GM12878 (cell line): ENCODE results near the gene MICALL2. TPM values are rescaled to one million over a fixed set of nuclear protein-coding genes. Genes with fewer than 3 reads are reported as not detected.

Experiments used
- ATAC-seq: fragments of 200-7000 bp; cut with Tn5 transposase; 3 replicates; pipeline ENCODE4 v1.9.1; 2020; ENCODE audit warnings: mild to moderate bottlenecking, moderate library complexity
- BruUV-seq: library from RNA; stranded (reverse); fragments of 400-500 nt; replicated peaks from 2 replicates; lab custom pipeline; 2021; lab: Mats Ljungman, UMichigan
- CTCF ChIA-PET: fragments of 300-600 bp; sonication (Branson Sonifier 250); formaldehyde crosslinking; extraction: SDS; loops from one replicate; lab custom pipeline; 2021; ENCODE audit warnings: inconsistent platforms; lab: Yijun Ruan, JAX
- POLR2A ChIA-PET: fragments of 350-600 bp; formaldehyde crosslinking; extraction: SDS; loops from one replicate; lab custom pipeline; 2021; ENCODE audit warnings: inconsistent platforms; lab: Charles Lee
- RAD21 ChIA-PET: fragments of 300-600 bp; sonication (Branson Sonifier 250); formaldehyde crosslinking; loops from one replicate; lab custom pipeline; 2023; ENCODE audit warnings: antibody characterized with exemption; ENCODE audit not compliant: unreplicated experiment; lab: Charles Lee
- SMC1A ChIA-PET: fragments of 300-600 bp; sonication (Branson Sonifier 250); formaldehyde crosslinking; loops from one replicate; lab custom pipeline; 2023; ENCODE audit not compliant: unreplicated experiment, uncharacterized antibody; lab: Charles Lee
- DNase-seq: peaks from one replicate; pipeline ENCODE4 v3.0.0-alpha.2; 2011; ENCODE audit warnings: low read depth, low spot score
- FAIRE-seq: peaks from 3 replicates; lab custom pipeline; 2011; peaks lifted over from hg19 to GRCh38; lab: Jason Lieb, UNC
- H2AFZ ChIP-seq: 2 replicates; pipeline ENCODE4 v1.6.0; 2011; ENCODE audit warnings: low read depth, low read length, control low read depth; ENCODE audit not compliant: control insufficient read depth
- H3K27ac ChIP-seq: 2 replicates; pipeline ENCODE4 v1.5.1; 2011; ENCODE audit warnings: control low read depth; ENCODE audit not compliant: control insufficient read depth, insufficient read depth
- H3K27me3 ChIP-seq, 2 experiments: replicated peaks in 1 of 2; 2 replicates each; pipeline versions ENCODE4 v1.6.0 to v1.6.1; 2011; ENCODE audit warnings: low read length in 1 of 2; ENCODE audit not compliant: control insufficient read depth in 2 of 2, insufficient read depth in 2 of 2
- H3K36me3 ChIP-seq, 2 experiments: 2 replicates each; pipeline ENCODE4 v1.5.1; 2011; ENCODE audit warnings: low read length in 1 of 2; ENCODE audit not compliant: control insufficient read depth in 2 of 2, insufficient read depth in 2 of 2
- H3K4me1 ChIP-seq: 2 replicates; pipeline ENCODE4 v1.6.1; 2011; ENCODE audit warnings: mild to moderate bottlenecking, low read length, moderate library complexity, mixed read lengths; ENCODE audit not compliant: control insufficient read depth, insufficient read depth
- H3K4me2 ChIP-seq: 2 replicates; pipeline ENCODE4 v1.6.0; 2011; ENCODE audit warnings: control low read depth; ENCODE audit not compliant: control insufficient read depth, insufficient read depth
- H3K4me3 ChIP-seq: fragments of 200-600 bp; sonication (generic); 2 replicates; pipeline ENCODE4 v1.5.1; 2016
- H3K79me2 ChIP-seq: 2 replicates; pipeline ENCODE4 v1.6.0; 2011; ENCODE audit warnings: low read length; ENCODE audit not compliant: control insufficient read depth, insufficient read depth
- H3K9ac ChIP-seq: 2 replicates; pipeline ENCODE4 v1.8.0; 2011; ENCODE audit warnings: low read length, control low read depth, mixed read lengths; ENCODE audit not compliant: control insufficient read depth, insufficient read depth
- H3K9me3 ChIP-seq: replicated peaks from 3 replicates; pipeline ENCODE4 v1.5.1; 2011; ENCODE audit warnings: mild to moderate bottlenecking, low read length; ENCODE audit not compliant: control insufficient read depth, insufficient read depth
- H4K20me1 ChIP-seq: 2 replicates; pipeline ENCODE4 v1.6.0; 2011; ENCODE audit not compliant: control insufficient read depth, insufficient read depth
- CBX3 ChIP-seq: fragments of 200-600 bp; sonication (generic); IDR thresholded peaks from 2 replicates; pipeline ENCODE4 v1.6.1; 2016; ENCODE audit warnings: low read depth, borderline replicate concordance
- FOS ChIP-seq: IDR thresholded peaks from 3 replicates; pipeline ENCODE4 v1.6.1; 2011; ENCODE audit warnings: borderline replicate concordance; ENCODE audit not compliant: insufficient read length; ENCODE audit errors: extremely low read depth
- GABPA ChIP-seq: IDR thresholded peaks from 2 replicates; pipeline ENCODE4 v1.6.1; 2014; ENCODE audit warnings: antibody characterized with exemption, low read depth, mild to moderate bottlenecking, inconsistent platforms
- HDAC2 ChIP-seq: fragments of 200-600 bp; sonication (generic); IDR thresholded peaks from 2 replicates; pipeline ENCODE4 v1.6.1; 2017
- HDGF ChIP-seq: fragments of 450-650 bp; IDR thresholded peaks from 2 replicates; pipeline ENCODE4 v1.6.1; 2016; ENCODE audit warnings: antibody characterized with exemption
- IKZF2 ChIP-seq, 2 experiments: fragments of 450-650 bp; IDR thresholded peaks; 2 replicates each; pipeline ENCODE4 v1.6.1; 2017; ENCODE audit warnings: mild to moderate bottlenecking in 2 of 2, moderate library complexity in 2 of 2
- MTA2 ChIP-seq: fragments of 450-650 bp; IDR thresholded peaks from 2 replicates; pipeline ENCODE4 v1.6.1; 2016; ENCODE audit warnings: low read depth, mild to moderate bottlenecking, moderate library complexity
- MYC ChIP-seq: IDR thresholded peaks from 2 replicates; pipeline ENCODE4 v1.6.1; 2011; ENCODE audit warnings: mild to moderate bottlenecking, low read length, moderate library complexity, inconsistent platforms; ENCODE audit not compliant: insufficient read depth, insufficient replicate concordance, insufficient read length, severe bottlenecking
- NFYB ChIP-seq: IDR thresholded peaks from 2 replicates; pipeline ENCODE4 v1.6.1; 2011; ENCODE audit warnings: low read depth, mild to moderate bottlenecking, low read length, improper control_type of control experiment, moderate library complexity; ENCODE audit not compliant: insufficient read depth
- NR2C2 ChIP-seq: IDR thresholded peaks from 2 replicates; pipeline ENCODE4 v1.6.1; 2011; ENCODE audit warnings: borderline replicate concordance, low read depth; ENCODE audit not compliant: control insufficient read depth, insufficient read length
- NRF1 ChIP-seq: conservative IDR thresholded peaks from 2 replicates; pipeline ENCODE4 v1.6.1; 2011; ENCODE audit warnings: mild to moderate bottlenecking, low read depth, low read length, improper control_type of control experiment
- POLR2AphosphoS5 ChIP-seq: IDR thresholded peaks from 2 replicates; pipeline ENCODE4 v1.6.1; 2011; ENCODE audit warnings: mild to moderate bottlenecking, low read length, inconsistent platforms
- RB1 ChIP-seq: fragments of 450-650 bp; formaldehyde crosslinking; IDR thresholded peaks from 2 replicates; pipeline ENCODE4 v1.6.1; 2017; ENCODE audit warnings: mild to moderate bottlenecking, borderline replicate concordance
- RBBP5 ChIP-seq: fragments of 200-600 bp; sonication (generic); conservative IDR thresholded peaks from 2 replicates; pipeline ENCODE4 v1.6.1; 2016
- SRF ChIP-seq, 2 experiments: IDR thresholded peaks; 2 replicates each; pipeline ENCODE4 v1.6.1; 2011; ENCODE audit warnings: low read depth in 2 of 2, low read length in 2 of 2, mild to moderate bottlenecking in 1 of 2, moderate library complexity in 1 of 2
- STAT1 ChIP-seq: fragments of 450-650 bp; conservative IDR thresholded peaks from 2 replicates; pipeline ENCODE4 v1.6.1; 2014; ENCODE audit warnings: antibody characterized with exemption, mild to moderate bottlenecking
- TARDBP ChIP-seq: IDR thresholded peaks from 2 replicates; pipeline ENCODE4 v1.6.1; 2016; ENCODE audit warnings: borderline replicate concordance
- TBL1XR1 ChIP-seq: IDR thresholded peaks from 2 replicates; pipeline ENCODE4 v1.6.1; 2012; ENCODE audit warnings: low read depth, low read length, improper control_type of control experiment
- ZNF384 ChIP-seq: IDR thresholded peaks from 2 replicates; pipeline ENCODE4 v1.6.1; 2012; ENCODE audit warnings: low read depth, mild to moderate bottlenecking, low read length, improper control_type of control experiment, borderline replicate concordance
- WGBS: methylation state at CpG from one replicate; pipeline ENCODE4 v1.1.6; 2016; ENCODE audit warnings: low lambda C conversion rate; ENCODE audit not compliant: insufficient replicate concordance, insufficient coverage; ENCODE audit errors: missing lambda C conversion rate; 5-methylcytosine and 5-hydroxymethylcytosine counted together
- in situ Hi-C: fragments of 300-500 bp; cut with MboI; formaldehyde crosslinking; loops from 9 replicates; pipeline ENCODE4 v1.14.3; 2018; ENCODE audit warnings: mixed read lengths
- intact Hi-C: fragments of 100-400 bp; cut with micrococcal nuclease; formaldehyde crosslinking; loops from one replicate; pipeline ENCODE4 v1.14.2; 2022; ENCODE audit not compliant: unreplicated experiment
- polyA plus RNA-seq, 11 experiments: library from polyadenylated mRNA; depleted of rRNA in 4 of 11; unstranded in 6 of 11; stranded (reverse) in 5 of 11; fragments of >200 nt; fragmentation: Nextera tagmentation in 4 of 11; fragmentation: Illumina TruSeq in 1 of 11; extraction: Ambion mirVana in 4 of 11; extraction: Trizol in 1 of 11; gene quantifications; 1 replicate in 1 of 11; 2 replicates in 10 of 11; pipeline versions ENCODE4 v1.2.1 to v1.2.3, GENCODE V29; 2011 to 2016; ENCODE audit warnings: inconsistent platforms in 2 of 11, missing spikeins in 2 of 11, low read depth in 1 of 11
- total RNA-seq, 4 experiments: library from RNA; depleted of rRNA in 3 of 4; stranded (reverse); fragments of >200 nt in 3 of 4; fragmentation: Illumina TruSeq in 1 of 4; extraction: Trizol in 1 of 4; gene quantifications; 2 replicates each; pipeline versions ENCODE4 v1.2.1 to v1.2.3, GENCODE V29; 2013 to 2021
- TF ChIP-seq, protein P1 (sequence below): fragments of 450-650 bp; IDR thresholded peaks from 2 replicates; pipeline ENCODE4 v1.6.1; 2017; ENCODE audit warnings: low read depth, mild to moderate bottlenecking, moderate library complexity

MICALL2 gene
- total and polyA plus RNA-seq, 10 of the 15 experiments (the other 5 are each of a cell fraction or from before 2014, with no cell fraction given), result 0.04 to 1.7 (median 0.83) TPM; not detected in 3

GRCh38 chr7:1411414-1411813 is 47.9 kb downstream of the MICALL2 start:
- ChIA-PET CTCF (interaction anchor here (1.5 kb wide), 1 partner anchor 49 kb away, joined by 3 read pairs; no protein-coding TSS in a partner anchor), SMC1A (no interaction called here), POLR2A (no interaction called here), RAD21 (no interaction called here)
- FAIRE-seq (no peak), ATAC-seq (no peak), DNase-seq (no peak)
- 71% methylated on average over 28 of the region's 28 CpGs for WGBS
- no peaks in the 10 kb centered on the region for H4K20me1 ChIP-seq
- intact Hi-C loops, result loop anchor here (5.0 kb wide), 1 partner anchor 184 kb away; no protein-coding TSS in a partner anchor
- TF ChIP-seq TBL1XR1 (no peak), NRF1 (no peak), HDGF (no peak), NFYB (no peak), GABPA (no peak), ZNF384 (no peak)
- no peaks in the 10 kb centered on the region for H3K9me3 ChIP-seq
- H3K9ac ChIP-seq, result no peak overlapping the region
- H2AFZ ChIP-seq, result no peak overlapping the region
- no peaks in the 10 kb centered on the region for H3K27me3 ChIP-seq
- H3K4me3 ChIP-seq, result no peak overlapping the region
- no peaks in the 10 kb centered on the region for H3K4me1 ChIP-seq
- no peak overlapping the region for H3K4me2 ChIP-seq
- BruUV-seq, result no TSS peak
- no peak overlapping the region for H3K27ac ChIP-seq
- no peaks in the 10 kb centered on the region for H3K36me3 ChIP-seq
- in situ Hi-C loops, result no loop called here
- no peaks in the 10 kb centered on the region for H3K79me2 ChIP-seq

- H3K9me3 ChIP-seq, result no peaks in the 10 kb centered on the region
- no peaks in the 10 kb centered on the region for H4K20me1 ChIP-seq
- in situ Hi-C loops (no loop called here), intact Hi-C loops (loop anchor here (5.0 kb wide), 1 partner anchor 184 kb away; no protein-coding TSS in a partner anchor)
- no peak overlapping the region for H3K27ac ChIP-seq
- TF ChIP-seq, protein P1, sequence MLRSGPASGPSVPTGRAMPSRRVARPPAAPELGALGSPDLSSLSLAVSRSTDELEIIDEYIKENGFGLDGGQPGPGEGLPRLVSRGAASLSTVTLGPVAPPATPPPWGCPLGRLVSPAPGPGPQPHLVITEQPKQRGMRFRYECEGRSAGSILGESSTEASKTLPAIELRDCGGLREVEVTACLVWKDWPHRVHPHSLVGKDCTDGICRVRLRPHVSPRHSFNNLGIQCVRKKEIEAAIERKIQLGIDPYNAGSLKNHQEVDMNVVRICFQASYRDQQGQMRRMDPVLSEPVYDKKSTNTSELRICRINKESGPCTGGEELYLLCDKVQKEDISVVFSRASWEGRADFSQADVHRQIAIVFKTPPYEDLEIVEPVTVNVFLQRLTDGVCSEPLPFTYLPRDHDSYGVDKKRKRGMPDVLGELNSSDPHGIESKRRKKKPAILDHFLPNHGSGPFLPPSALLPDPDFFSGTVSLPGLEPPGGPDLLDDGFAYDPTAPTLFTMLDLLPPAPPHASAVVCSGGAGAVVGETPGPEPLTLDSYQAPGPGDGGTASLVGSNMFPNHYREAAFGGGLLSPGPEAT, result no peak
- TF ChIP-seq SRF (IDR thresholded peaks at IDR 0.05; ENCODE audit: low read depth in 2 of 2, low read length in 2 of 2) (no peak), RBBP5 (no peak), STAT1 (no peak), FOS (no peak), MYC (no peak), MTA2 (no peak), RB1 (no peak), HDAC2 (no peak), NR2C2 (no peak), POLR2AphosphoS5 (no peak), CBX3 (no peak), IKZF2 (IDR thresholded peaks at IDR 0.05) (no peak), TARDBP (no peak)
- no peak overlapping the region for H3K4me2 ChIP-seq
- POLR2A ChIA-PET, result no interaction called here
- H3K79me2 ChIP-seq, result no peaks in the 10 kb centered on the region
- H3K4me1 ChIP-seq, result no peaks in the 10 kb centered on the region
- no peaks in the 10 kb centered on the region for H3K36me3 ChIP-seq
- CTCF ChIA-PET, result interaction anchor here (1.2 kb wide), 1 partner anchor 21 kb away, joined by 4 read pairs; no protein-coding TSS in a partner anchor
- H3K9ac ChIP-seq, result no peak overlapping the region
- no peak overlapping the region for H3K4me3 ChIP-seq
- RAD21 ChIA-PET, result no interaction called here
- ATAC-seq (no peak), FAIRE-seq (no peak), DNase-seq (no peak)
- no TSS peak for BruUV-seq
- 30% methylated on average over 12 of the region's 12 CpGs for WGBS
- SMC1A ChIA-PET, result no interaction called here
- H2AFZ ChIP-seq, result no peak overlapping the region
- no peaks in the 10 kb centered on the region for H3K27me3 ChIP-seq
These were observed 48.3 kb downstream of the MICALL2 start for GRCh38 chr7:1410992-1411391.
